GM10266 (cell line): ENCODE results near the gene EEFSEC.

Experiments
- DNase-seq: peaks from one replicate; pipeline ENCODE4 v3.0.0; 2012; ENCODE audit errors: extremely low spot score
- CTCF ChIP-seq: IDR thresholded peaks from 2 replicates; pipeline ENCODE4 v1.5.1; 2012; ENCODE audit warnings: mild to moderate bottlenecking, low read depth; ENCODE audit not compliant: control insufficient read depth, insufficient read depth; ENCODE audit errors: missing control alignments

Gene EEFSEC

DNA sequence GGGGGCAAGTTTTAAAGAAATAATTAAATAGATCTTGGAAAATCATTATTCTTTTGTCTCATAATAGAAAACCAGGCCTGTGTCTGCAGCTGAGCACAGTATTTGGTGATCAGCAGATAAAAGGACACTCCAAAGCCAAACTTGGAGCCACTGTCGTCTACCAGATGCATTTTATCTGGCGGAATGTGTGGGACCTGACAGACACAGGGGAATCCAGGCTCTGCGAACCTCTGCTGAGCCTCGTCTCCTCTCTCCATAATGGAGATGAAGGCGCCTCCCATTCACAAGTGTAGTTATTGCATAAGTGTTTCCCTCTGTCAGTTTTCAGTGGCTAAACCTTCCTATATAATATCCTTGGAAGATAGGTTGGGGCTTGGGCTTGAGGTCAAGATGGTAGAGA lies 42.1 kb downstream of the EEFSEC start:
- no peak for DNase-seq
- no peak for TF ChIP-seq CTCF

- no peak for TF ChIP-seq CTCF
- no peak for DNase-seq
Observed at GRCh38 chr3:128195802-128196201, 42.5 kb downstream of the EEFSEC start.

DNA sequence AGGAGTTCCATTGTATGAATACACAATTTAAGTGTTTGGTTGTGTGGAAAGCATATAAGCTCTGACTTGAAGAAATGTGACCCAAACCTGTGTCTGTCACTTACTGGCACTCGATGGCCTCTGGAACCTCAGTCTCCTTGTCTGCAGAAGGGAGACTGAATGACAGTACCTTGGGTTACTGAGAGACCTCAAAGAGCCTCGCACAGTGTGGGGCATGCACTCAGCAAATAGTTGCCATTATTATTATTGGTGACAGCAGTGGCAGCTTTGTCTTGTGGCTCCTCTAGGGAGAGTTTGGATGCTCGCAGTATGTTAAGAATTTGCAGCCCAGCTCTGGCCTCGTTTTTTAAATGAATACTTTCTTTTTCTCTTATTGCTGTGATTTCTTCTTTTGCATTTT lies 43.4 kb downstream of the EEFSEC start:
- DNase-seq, result no peak
- TF ChIP-seq CTCF, result no peak

GRCh38 chr3:128197855-128198254 lies 44.6 kb downstream of the EEFSEC start:
- no peak for TF ChIP-seq CTCF
- no peak for DNase-seq

DNA sequence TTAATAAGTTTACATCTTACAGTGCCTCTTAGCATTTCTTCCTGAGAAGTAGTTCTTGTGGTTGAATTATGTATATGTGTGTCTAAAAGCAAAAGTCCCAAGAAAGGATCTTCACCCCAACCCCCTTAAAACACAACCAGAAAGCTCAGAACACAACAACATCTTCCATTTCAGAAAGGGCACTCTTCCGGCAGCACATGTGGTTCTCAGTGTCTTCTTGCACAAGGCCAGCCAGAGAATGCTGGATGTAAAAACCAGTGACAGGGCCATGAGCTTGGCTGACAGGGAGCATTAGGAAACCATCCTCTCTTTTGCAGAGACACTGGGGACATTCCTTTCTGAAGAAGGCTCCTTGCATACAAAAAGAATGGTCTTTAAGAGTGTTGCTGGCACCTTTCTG lies 45.0 kb downstream of the EEFSEC start:
- no peak for DNase-seq
- no peak for TF ChIP-seq CTCF

GRCh38 chr3:128199110-128199509 lies 45.8 kb downstream of the EEFSEC start:
- no peak for DNase-seq
- TF ChIP-seq CTCF, result no peak

- DNase-seq, result no peak
- no peak for TF ChIP-seq CTCF
Observed at GRCh38 chr3:128201158-128201755, 48.0 kb downstream of the EEFSEC start.
